SH-SY5Y (cell line): ENCODE data around the gene CASQ1.

ENCODE experiments used
- GATA2 ChIP-seq: IDR thresholded peaks from 2 replicates; pipeline ENCODE4 v1.6.1; 2011; ENCODE audit warnings: mild to moderate bottlenecking, low read depth, low read length
- GATA3 ChIP-seq: IDR thresholded peaks from 2 replicates; pipeline ENCODE4 v1.6.1; 2011; ENCODE audit warnings: low read depth, mild to moderate bottlenecking, low read length, moderate library complexity

GRCh38 chr1:160228431-160228830 is 38.1 kb downstream of the CASQ1 start:
- TF ChIP-seq GATA2 (no peak), GATA3 (no peak)
